GM12875 (cell line): ENCODE results near the gene KNTC1.

Source experiments
- H3K4me3 ChIP-seq: one replicate; pipeline ENCODE4 v1.5.1; 2011; ENCODE audit warnings: low read depth, low read length, control low read depth
- TF ChIP-seq, protein P1 (sequence below): IDR thresholded peaks from 2 replicates; pipeline ENCODE4 v1.5.1; 2011; ENCODE audit warnings: low read depth, mild to moderate bottlenecking, control low read depth, inconsistent platforms, low read length, moderate library complexity, borderline replicate concordance; ENCODE audit not compliant: insufficient read depth

The KNTC1 gene

DNA sequence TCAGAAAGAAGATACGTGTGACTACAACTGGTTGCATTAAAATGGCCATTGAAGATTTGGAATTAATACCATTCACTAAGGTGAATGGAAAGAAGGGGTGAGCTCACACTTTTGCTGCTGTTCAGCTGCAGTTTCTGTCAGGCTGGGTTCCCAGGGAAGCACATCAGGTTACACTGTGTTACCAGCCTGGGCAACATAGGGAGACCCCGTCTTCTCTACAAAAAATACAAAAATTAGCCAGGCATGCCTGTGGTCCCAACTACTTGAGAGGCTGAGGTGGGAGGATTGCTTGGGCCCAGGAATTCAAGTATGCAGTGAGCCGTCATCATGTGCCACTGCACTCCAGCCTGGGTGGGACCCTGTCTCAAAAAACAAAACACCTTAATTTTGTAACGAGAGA lies 13.4 kb upstream of the KNTC1 start:
- no peak overlapping the region for H3K4me3 ChIP-seq
- TF ChIP-seq, protein P1, sequence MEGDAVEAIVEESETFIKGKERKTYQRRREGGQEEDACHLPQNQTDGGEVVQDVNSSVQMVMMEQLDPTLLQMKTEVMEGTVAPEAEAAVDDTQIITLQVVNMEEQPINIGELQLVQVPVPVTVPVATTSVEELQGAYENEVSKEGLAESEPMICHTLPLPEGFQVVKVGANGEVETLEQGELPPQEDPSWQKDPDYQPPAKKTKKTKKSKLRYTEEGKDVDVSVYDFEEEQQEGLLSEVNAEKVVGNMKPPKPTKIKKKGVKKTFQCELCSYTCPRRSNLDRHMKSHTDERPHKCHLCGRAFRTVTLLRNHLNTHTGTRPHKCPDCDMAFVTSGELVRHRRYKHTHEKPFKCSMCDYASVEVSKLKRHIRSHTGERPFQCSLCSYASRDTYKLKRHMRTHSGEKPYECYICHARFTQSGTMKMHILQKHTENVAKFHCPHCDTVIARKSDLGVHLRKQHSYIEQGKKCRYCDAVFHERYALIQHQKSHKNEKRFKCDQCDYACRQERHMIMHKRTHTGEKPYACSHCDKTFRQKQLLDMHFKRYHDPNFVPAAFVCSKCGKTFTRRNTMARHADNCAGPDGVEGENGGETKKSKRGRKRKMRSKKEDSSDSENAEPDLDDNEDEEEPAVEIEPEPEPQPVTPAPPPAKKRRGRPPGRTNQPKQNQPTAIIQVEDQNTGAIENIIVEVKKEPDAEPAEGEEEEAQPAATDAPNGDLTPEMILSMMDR: no peak

DNA sequence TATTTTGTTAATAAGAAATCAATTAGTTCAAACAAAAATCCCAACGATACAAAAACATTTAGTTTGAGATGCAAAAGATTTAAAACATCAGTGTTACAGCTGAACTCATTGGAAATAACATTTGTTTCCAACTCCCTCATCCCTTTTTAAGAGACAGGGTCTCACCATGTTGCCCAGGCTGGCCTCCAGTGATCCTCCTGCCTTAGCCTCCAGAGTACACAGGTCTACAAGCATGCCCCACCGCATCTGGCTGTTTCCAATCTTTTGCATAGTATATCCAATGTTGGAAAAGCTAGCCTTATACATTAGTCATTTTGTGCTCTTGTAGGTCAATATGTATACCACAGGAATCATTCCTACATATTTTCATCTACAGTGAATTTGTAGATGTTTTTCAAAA lies 11.8 kb upstream of the KNTC1 start:
- TF ChIP-seq, protein P1: no peak
- H3K4me3 ChIP-seq: no peak overlapping the region

GRCh38 chr12:122516544-122517361 lies 10.3 kb upstream of the KNTC1 start:
- TF ChIP-seq, protein P1: no peak
- no peak overlapping the region for H3K4me3 ChIP-seq

GRCh38 chr12:122517877-122518276 lies 9.2 kb upstream of the KNTC1 start:
- no peak overlapping the region for H3K4me3 ChIP-seq
- TF ChIP-seq, protein P1: no peak

DNA sequence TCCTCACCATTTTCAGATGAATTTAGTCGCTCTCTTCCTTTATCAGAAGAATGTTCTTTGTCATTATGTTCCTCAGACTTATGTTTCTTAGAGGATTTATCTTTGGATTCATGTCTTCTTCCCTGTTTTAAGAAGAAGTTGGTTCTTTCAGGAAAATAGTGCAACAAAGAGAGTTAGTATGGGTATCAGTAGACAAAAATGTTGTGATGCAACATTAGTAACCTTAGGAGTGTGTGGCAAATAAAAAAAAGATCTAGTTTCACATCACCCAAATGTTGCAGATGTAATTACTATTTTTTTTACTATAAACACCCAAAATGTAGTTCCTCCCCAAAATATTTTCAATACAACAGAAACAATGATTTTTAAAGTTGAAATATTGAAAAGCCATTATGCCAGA lies 8.1 kb upstream of the KNTC1 start:
- H3K4me3 ChIP-seq: no peak overlapping the region
- TF ChIP-seq, protein P1: no peak

- H3K4me3 ChIP-seq: no peak overlapping the region
- TF ChIP-seq, protein P1: no peak
These were observed 7.6 kb upstream of the KNTC1 start for GRCh38 chr12:122519418-122519817.

DNA sequence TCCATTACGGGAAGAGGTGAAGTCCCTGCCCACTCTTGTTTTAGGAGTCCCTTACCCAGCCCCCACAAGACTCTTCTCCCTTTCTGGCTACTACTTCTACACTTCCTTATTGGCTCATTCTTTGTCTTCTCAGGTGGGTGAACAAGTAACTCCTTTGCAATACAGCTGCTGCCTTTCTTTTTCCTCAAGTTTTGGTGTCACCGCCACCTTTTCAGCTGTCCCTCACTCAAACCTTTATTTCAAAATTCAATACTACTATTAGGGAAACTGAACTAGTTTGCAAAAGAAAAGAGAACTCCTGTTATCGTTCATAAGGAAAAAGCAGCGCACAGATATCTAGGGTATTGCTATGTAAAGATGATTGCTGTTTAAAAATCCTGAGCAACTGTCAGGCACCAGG lies 6.4 kb upstream of the KNTC1 start:
- no peak overlapping the region for H3K4me3 ChIP-seq
- TF ChIP-seq, protein P1: no peak
